ENCODE data around the gene ALK.

DNA sequence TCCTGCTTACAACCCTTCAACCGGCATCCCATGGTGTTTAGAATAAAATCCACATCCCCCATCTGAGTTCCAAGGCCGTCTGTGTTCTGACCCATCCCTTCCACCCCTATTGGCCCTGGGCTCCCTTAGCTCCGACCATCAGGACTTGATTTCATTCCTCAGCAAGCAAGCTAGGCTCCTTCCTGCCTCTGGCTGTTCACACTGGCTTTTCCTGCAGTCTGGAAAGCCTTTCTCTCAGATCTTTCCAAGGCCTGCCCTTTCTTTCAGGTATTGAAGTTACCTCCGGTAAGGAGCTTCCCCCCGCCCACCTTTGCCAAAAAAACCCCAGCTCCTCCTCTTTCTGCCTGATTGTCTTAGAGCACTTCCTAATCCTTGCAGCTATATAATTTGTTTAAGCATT, 719.4 kb downstream of the ALK start:
- TF ChIP-seq, protein P1, sequence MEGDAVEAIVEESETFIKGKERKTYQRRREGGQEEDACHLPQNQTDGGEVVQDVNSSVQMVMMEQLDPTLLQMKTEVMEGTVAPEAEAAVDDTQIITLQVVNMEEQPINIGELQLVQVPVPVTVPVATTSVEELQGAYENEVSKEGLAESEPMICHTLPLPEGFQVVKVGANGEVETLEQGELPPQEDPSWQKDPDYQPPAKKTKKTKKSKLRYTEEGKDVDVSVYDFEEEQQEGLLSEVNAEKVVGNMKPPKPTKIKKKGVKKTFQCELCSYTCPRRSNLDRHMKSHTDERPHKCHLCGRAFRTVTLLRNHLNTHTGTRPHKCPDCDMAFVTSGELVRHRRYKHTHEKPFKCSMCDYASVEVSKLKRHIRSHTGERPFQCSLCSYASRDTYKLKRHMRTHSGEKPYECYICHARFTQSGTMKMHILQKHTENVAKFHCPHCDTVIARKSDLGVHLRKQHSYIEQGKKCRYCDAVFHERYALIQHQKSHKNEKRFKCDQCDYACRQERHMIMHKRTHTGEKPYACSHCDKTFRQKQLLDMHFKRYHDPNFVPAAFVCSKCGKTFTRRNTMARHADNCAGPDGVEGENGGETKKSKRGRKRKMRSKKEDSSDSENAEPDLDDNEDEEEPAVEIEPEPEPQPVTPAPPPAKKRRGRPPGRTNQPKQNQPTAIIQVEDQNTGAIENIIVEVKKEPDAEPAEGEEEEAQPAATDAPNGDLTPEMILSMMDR (IDR thresholded peaks at IDR 0.05): no peak
- TF ChIP-seq POLR2A (IDR thresholded peaks at IDR 0.05) (no peak), POLR2AphosphoS5 (IDR thresholded peaks at IDR 0.05) (no peak)
